ENCODE data around the gene EIF4E2.
"Not testable (repeated sequence)": the region's sequence is repeated elsewhere in the genome, so short reads cannot be mapped to it uniquely, and the experiment has no call there.

EIF4E2 gene

DNA sequence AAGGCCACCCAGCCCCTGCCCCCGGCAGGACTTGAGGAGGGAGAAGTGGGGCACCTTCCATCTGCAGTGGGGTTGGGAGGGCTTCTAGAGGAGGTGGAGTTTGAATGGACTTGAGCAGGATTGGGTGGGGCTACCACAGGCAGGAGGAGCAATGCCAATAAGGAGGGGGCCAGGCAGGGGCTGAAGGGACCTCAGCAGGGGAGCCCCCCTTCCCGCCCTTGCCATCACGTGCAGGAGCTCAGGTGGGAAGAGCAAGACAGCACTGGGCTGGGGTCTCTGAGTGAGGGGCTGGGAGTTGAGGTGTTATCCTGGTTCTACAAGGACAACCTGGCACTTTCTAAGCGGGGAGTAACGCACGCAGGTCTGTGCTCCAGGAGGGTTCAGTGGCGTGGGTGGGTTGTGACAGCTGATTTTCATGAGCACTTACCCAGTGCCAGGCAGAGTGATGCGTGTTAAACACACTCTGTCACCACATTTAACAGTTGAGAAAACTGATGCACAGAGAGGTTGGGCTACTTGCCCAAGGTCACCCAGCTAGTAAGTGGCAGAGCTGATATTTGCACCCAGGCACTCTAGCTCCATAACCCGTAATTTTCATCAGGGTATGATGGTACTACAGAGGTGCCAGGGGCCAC lies 19.7 kb upstream of the EIF4E2 start:
- Mint-ChIP-seq H3K27me3 (ENCODE audit: low read depth) (peaks cover 24% of the 10 kb centered on the region), H3K4me3 (no peak overlapping the region), H3K4me1 (peaks cover 46% of the 10 kb centered on the region), H3K27ac (no peak overlapping the region), H3K36me3 (ENCODE audit: low read depth) (no peaks in the 10 kb centered on the region), H3K9me3 (no peaks in the 10 kb centered on the region)
- TF ChIP-seq, protein P1, sequence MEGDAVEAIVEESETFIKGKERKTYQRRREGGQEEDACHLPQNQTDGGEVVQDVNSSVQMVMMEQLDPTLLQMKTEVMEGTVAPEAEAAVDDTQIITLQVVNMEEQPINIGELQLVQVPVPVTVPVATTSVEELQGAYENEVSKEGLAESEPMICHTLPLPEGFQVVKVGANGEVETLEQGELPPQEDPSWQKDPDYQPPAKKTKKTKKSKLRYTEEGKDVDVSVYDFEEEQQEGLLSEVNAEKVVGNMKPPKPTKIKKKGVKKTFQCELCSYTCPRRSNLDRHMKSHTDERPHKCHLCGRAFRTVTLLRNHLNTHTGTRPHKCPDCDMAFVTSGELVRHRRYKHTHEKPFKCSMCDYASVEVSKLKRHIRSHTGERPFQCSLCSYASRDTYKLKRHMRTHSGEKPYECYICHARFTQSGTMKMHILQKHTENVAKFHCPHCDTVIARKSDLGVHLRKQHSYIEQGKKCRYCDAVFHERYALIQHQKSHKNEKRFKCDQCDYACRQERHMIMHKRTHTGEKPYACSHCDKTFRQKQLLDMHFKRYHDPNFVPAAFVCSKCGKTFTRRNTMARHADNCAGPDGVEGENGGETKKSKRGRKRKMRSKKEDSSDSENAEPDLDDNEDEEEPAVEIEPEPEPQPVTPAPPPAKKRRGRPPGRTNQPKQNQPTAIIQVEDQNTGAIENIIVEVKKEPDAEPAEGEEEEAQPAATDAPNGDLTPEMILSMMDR (IDR thresholded peaks at IDR 0.05; ENCODE audit: unreplicated experiment in 3 of 3) = no peak

DNA sequence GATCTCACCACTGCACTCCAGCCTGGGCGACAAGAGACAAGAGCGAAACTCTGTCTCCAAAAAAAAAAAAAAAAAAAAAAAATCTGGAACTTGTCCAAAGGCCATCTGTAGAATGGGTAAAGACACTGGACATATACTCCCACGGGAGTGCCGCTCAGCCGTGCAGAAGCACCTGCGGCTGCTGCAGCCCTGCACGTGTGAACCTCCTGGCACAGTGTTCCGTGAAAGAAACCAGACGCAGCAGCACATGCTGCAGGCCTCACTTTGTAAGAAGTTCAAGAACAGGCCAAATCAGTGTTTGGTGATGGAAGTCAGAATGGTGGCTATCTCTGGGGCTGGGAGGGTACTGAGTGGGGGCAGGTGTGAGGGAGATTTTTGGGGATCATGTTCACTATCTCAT lies 18.1 kb upstream of the EIF4E2 start:
- H3K27me3 Mint-ChIP-seq (ENCODE audit: low read depth) = peaks cover 18% of the 10 kb centered on the region
- TF ChIP-seq, protein P1 (IDR thresholded peaks at IDR 0.05; ENCODE audit: unreplicated experiment in 3 of 3) = no peak
- H3K27ac Mint-ChIP-seq = peak overlapping the region in 2 of 3 experiments; percentile 30 to 88
- H3K4me3 Mint-ChIP-seq = no peak overlapping the region
- H3K4me1 Mint-ChIP-seq = peaks cover 54% of the 10 kb centered on the region
- H3K9me3 Mint-ChIP-seq = no peaks in the 10 kb centered on the region
- no peaks in the 10 kb centered on the region for H3K36me3 Mint-ChIP-seq (ENCODE audit: low read depth)

DNA sequence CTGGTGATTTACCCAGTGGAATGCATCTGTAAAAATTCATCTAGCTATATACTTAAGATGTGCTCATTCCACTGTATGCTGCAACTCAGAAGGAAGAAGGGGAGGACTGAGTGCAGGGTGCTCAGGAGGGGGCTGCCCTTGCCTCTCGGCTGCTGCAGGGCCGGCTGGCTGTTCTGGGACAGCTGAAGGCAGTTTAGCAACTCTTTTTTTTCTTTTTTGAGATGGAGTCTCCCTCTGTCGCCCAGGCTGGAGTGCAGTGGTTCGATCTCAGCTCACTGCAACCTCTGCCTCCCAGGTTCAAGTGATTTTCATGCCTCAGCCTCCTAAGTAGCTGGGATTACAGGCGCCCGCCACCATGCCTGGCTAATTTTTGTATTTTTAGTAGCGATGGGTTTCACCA lies 17.7 kb upstream of the EIF4E2 start:
- H3K9me3 Mint-ChIP-seq; H3K36me3 Mint-ChIP-seq (ENCODE audit: low read depth); H3K4me3 Mint-ChIP-seq: not testable (repeated sequence)
- Mint-ChIP-seq H3K27me3 (ENCODE audit: low read depth) (peaks cover 14% of the 10 kb centered on the region), H3K27ac (peak overlapping the region in 2 of 3 experiments; percentile 30 to 88), H3K4me1 (peaks cover 56% of the 10 kb centered on the region)

DNA sequence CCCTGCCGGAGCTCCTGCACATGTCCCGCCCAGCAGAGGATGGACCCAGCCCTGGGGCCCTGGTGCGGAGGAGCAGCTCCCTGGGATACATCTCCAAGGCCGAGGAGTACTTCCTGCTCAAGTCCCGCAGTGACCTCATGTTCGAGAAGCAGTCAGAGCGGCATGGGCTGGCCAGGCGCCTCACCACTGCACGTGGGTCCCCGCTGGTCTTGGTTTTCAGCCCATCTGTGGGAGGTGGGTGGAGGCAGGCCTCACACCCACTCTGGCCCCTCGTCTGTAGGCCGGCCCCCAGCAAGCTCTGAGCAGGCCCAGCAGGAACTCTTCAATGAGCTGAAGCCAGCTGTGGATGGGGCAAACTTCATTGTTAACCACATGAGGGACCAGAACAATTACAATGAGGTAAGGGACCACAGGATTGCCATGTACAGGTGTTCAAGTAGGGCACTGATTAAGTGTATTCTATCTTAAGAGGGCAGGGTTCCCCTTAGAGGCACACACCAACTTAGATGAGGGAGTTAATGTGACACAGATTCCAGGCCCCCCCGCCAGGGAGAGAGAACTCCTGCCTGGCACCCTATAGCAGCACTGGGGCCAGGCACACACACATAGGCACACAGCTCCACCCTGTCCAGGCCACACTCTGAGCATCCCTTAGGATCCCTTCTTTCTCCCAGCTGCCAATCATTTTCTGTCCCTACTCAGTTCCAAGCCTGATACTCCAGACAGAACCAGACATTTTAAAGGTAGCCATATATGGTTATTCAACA lies 16.4 kb upstream of the EIF4E2 start:
- Mint-ChIP-seq H3K36me3 (ENCODE audit: low read depth) (no peaks in the 10 kb centered on the region), H3K4me1 (peaks cover 56% of the 10 kb centered on the region)
- TF ChIP-seq, protein P1 (IDR thresholded peaks at IDR 0.05; ENCODE audit: unreplicated experiment in 3 of 3) = no peak

DNA sequence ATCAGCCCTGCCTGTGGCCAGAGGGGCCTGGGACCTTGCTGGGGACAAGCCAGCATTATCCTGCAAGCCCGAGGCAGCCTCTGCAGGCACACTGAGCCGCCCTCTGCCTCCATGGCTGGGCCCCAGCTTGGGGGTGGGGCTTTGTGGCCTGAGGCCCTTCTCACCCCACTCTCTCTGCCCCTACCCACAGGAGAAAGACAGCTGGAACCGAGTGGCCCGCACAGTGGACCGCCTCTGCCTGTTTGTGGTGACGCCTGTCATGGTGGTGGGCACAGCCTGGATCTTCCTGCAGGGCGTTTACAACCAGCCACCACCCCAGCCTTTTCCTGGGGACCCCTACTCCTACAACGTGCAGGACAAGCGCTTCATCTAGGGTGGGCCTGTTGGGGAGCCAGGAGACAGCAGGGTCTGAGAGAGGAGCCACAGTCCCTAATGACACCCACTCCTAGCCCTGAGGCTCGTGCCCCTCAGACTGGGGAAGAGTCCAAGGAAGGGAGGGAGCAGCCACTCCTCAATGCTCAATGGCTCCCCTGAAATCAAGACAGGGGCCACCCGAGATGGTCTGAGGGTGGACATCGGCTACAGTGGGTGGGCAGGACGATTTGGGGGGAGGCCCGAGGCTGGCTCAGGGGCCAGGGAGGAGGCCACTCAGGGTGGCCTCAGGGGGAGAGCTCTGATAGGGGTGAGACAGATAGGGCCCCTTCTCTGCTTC lies 15.4 kb upstream of the EIF4E2 start:
- TF ChIP-seq, protein P1 (IDR thresholded peaks at IDR 0.05; ENCODE audit: unreplicated experiment in 3 of 3) = no peak
- H3K4me3 Mint-ChIP-seq = no peak overlapping the region
- H3K27me3 Mint-ChIP-seq (ENCODE audit: low read depth) = peaks cover 5% of the 10 kb centered on the region
- H3K4me1 Mint-ChIP-seq = peaks cover 55% of the 10 kb centered on the region
- H3K36me3 Mint-ChIP-seq (ENCODE audit: low read depth) = no peaks in the 10 kb centered on the region
- H3K27ac Mint-ChIP-seq = no peak overlapping the region
- no peaks in the 10 kb centered on the region for H3K9me3 Mint-ChIP-seq

More for the DNA sequence above, 16.4 kb upstream of the EIF4E2 start:
- Mint-ChIP-seq H3K27me3 (ENCODE audit: low read depth) (peaks cover 5% of the 10 kb centered on the region), H3K4me3 (no peak overlapping the region), H3K9me3 (no peaks in the 10 kb centered on the region), H3K27ac (peak overlapping the region; percentile 38 to 54 (median 54))

DNA sequence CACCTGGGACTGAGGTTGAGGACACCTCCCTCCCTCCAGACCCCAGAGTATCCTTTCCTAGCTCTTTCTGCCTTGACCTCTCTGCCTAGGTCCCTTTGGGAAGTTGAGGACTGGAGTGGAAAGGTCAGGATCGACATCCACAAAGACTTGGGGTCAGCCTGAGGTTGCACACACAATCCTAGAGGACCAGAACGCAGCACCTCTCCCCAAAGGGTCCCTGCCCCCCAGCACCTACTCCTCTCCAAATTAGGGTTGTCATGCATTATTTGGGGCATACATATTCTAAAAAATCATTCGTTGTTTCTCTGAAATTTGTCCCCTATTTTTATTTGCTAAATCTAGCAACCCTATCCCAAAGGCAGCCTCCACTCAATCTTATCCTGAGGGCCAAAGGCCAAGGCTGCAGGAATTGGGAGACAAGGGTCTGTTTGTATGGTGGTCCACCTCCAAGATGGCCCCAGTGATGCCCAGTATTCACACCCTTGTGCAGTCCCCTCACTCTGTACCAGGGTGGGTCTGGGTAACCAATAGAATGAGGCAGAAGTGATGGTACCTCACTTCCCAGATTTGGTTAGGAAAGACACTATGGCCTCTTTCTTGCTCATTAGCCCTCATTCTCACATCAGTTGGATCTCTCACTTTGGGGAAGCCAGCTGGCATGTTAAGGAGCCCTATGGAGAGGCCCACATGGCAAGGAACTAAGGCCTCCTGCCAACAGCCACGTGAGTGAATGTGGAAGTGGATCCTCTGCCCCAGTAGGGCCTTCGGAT lies 14.5 kb upstream of the EIF4E2 start:
- Mint-ChIP-seq H3K27me3 (ENCODE audit: low read depth) (no peaks in the 10 kb centered on the region), H3K9me3 (no peaks in the 10 kb centered on the region), H3K36me3 (ENCODE audit: low read depth) (no peaks in the 10 kb centered on the region), H3K4me3 (no peak overlapping the region), H3K27ac (peak overlapping the region in 1 of 3 experiments; percentile 52), H3K4me1 (peaks cover 55% of the 10 kb centered on the region)
- TF ChIP-seq, protein P1 (IDR thresholded peaks at IDR 0.05; ENCODE audit: unreplicated experiment in 3 of 3) = no peak
